C4-2B (cell line): ENCODE data around the gene MDC1.
A peak's percentile ranks its signal among the peaks of the same experiment; 100 is the strongest.

Experiments
- CTCF ChIP-seq: fragments of 450-650 bp; conservative IDR thresholded peaks from 2 replicates; pipeline ENCODE4 v1.5.1; 2017; ENCODE audit warnings: mild to moderate bottlenecking
- ZFX ChIP-seq: fragments of 450-650 bp; IDR thresholded peaks from 2 replicates; pipeline ENCODE4 v1.6.1; 2017

- no peak for TF ChIP-seq CTCF
- TF ChIP-seq ZFX, result peak; percentile 69
Measured at GRCh38 chr6:30742316-30743098, 25.4 kb upstream of the MDC1 start, which contains the start of gene FLOT1.
